Forelimb muscle (tissue), 1 donor: ENCODE measurements around the gene LPP. TPM values are rescaled to one million over a fixed set of nuclear protein-coding genes. Genes with fewer than 3 reads are reported as not detected.
"Not testable (repeated sequence)": the region's sequence is repeated elsewhere in the genome, so short reads cannot be mapped to it uniquely, and the experiment has no call there.

Source experiments
- DNase-seq: peaks from one replicate; pipeline ENCODE4 v3.0.0-alpha.2; 2013; ENCODE audit warnings: low read depth
- polyA plus RNA-seq: library from polyadenylated mRNA; unstranded; fragments of 120-200 nt; gene quantifications from one replicate; pipeline ENCODE4 v1.2.1, GENCODE V29; 2013; ENCODE audit not compliant: insufficient read length

LPP gene
- polyA plus RNA-seq, 1 donor: 12.4 TPM

DNA sequence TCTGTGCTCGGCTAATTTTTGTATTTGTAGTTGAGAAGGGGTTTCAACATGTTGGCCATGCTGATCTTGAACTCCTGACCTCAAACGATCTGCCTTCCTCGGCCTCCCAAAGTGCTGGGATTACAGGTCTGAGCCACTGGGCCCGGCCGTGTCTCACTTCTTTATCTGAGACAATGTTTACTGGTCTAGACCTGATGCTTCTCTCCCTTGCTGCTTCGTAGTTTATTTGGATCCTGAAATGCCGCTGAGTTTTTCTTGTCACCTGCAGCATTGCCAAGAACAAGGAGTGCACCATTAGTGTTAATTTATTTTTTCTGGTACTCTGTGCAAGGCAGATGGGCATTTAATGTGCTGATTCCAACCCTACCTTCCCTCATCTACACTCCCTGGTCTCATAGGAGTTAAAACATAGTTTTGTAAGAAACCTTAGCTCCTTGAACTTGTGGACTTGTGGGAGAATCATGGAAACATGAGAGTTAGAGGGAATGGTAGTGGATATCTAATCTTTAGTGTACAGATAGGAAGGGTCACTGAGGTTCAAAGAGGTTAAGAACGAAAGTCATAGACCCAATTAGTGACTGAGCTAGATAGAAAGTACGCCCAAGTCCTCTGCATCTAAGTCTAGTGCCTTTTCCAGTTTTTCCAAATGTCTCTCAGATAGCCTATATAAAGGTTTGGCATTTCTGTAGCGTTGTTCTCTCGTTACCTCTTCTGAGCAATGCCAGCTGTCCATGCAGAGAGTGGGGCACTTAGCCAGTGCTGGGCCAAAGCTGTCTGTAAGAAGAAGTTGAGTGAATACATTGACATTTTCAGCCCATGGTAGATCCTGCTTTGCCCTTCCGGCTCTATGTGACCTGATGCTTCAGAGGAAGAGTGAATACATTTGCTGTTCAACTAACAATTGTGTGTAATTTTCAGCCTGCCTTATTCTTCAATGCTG, 244.1 kb downstream of the LPP start:
- DNase-seq: no peak

DNA sequence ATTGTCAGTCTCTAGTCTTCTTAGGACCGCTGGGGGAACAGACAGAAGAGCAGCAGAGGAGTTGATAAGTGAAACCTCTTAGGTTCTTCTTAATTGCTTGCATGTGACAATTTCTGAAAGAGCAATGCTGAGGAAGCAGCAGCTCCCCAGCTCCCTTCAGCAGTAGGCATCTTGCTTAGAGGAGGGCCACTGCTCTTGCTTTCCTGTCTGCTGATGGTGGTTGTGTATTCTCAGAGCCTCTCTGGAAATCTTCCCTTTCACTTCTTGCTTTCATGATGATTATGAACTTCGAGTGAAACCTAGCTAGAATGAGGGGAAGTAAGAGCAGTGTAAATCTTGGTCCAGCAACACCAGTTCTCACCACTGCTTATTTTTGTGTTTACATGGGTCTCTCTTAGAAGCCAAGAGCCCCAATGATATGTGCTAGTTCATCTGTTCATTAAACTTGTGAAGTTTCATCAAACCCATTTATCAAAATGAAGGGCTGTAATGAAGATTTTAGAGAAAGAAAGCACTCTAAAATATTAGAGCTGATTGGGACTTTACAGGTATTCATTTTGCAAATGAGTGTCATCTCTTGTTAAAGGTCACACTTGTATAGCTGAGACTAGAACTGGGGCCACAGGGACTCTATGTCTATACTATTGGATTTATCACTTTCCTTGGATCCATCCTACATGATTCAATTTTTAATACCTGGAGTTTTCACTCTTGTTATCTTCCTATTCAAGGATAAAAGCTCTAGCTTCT, 246.7 kb downstream of the LPP start:
- DNase-seq: no peak

DNA sequence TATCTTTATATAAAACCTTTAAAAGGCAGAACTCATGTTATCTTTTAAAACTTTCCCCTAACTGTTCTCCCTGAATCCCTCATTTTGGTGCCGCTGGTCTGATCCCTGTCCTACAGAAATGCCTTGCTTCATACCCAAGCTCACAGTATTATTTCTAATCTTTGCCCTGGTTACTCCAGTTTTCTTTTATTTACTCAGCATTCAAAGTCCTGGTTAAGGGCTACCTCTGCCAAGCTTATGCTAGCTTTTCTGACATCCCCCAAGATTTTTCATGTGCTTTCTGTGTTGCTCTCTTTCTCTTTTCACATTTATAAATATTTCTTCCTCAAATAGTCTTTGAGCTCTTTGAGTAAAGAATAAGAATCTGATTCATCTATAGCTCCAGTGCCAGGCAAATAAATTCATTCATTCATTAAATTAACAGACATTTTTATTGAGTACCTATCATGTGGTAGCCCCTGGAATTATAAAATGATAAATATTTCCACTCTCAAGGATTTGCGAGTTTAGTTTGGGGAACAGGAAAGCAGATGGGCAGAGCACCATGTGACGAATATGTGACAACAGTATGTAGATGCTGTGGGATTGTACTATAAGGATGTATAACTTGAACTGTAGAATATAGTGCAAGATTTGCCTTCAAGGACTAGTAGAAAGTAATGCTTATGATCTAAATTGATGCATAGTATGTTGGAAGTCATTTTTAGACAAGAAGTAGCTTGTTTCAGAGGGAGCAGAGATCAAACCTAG, 247.5 kb downstream of the LPP start:
- DNase-seq: no peak

DNA sequence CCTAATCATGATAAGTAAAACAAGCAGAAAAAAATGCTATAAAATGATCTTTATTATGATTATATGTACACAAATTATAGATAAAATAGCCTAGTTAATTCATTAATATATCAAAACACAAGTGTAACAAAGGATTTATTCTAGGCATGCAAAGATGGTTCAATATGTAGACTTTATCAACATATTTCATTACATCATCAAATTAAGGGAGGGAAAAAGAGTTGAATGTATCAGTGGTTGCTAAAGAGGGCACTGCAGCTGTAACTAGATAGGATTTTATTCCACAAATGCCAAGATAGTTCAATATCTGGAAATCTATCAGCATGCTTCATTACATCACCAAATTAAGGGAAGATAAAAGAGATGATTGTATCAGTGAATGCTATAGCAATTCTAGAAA, 248.3 kb downstream of the LPP start:
- no peak for DNase-seq

DNA sequence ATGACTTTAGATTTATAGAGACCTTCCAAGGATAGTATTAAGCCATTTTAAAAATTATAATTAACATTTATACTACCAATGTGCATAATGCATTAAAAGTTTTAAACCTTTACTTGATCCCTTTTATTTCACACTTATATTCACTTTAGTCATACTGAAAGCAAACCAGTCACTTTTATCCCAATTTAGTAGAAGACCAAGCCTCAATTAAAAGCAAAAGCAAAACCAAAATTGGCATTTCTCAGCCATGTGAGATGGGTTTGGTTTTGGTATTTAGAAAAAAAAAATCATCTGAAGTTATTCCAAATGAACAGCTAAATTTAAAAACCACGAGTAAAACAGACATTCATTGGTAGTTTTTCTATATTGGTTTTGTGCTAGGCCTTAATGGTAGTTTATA, 249.4 kb downstream of the LPP start:
- DNase-seq: no peak

DNA sequence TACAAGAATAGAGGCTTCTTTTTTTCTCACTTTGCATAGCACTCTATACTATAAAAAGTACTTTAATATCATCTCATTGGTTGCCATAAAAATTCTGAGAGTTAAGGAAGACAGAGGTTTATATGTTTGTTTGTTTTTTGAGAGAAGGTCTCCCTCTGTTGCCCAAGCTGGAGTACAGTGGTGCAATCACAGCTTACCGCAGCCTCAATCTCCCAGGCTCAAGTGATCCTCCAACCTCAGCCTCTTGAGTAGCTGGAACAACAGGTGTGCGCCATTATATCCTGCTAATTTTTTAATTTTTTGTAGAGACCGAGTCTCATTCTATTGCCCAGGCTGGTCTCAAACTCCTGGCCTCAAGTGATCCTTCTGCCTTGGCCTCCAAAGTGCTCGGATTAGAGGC, 250.2 kb downstream of the LPP start:
- no peak for DNase-seq

DNA sequence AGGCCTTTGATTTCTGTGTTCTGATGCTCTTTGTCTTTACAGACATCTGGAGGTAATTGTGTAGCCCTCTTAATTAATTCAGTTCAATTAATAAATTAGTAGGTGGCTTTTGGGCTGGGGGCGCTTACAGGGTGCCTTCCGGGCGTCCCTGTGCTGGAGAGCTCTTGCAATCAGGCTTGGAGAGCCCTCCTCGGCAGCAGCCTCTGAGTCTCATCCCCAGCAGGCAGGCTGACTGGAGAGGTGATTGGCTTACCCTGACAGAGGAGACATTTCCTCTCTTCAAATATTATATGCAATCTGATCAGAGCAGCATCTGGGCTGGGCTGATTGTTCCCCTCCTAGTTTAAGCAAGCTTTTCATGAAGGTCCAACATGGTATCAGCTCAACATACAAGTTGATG, 250.7 kb downstream of the LPP start:
- DNase-seq: no peak

DNA sequence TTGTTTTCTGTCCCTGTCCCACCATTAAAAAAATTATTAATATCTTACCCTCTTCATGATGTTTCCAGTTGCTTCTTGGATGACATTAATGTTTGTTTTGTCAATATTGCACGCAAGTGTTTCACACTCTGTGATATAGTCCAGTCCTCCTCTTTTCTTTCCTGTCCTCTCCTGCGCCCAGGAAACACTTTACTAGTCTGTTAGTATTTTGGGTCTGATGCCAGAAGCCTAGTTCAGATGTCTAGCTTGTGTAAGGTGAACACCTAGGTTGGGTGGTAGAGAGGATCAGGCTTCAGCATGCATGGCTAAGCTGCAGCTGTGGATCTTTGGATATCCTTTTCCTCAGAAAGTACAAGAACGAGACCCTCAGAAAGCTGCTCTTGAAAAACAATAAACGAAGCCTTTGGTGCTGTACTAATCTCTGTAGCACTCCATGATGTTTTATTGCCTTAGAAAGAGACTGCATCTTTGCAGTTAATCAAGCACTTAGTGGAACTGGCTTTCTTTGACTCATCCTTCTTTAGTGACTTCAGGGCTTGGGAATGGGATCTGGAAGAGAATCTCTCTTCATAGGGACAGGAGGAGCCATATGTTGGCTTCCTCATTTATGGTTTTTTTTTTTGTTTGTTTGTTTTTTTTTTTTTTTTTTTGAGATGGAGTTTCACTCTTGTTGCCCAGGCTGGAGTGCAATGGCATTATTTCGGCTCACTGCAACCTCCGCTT, 253.4 kb downstream of the LPP start:
- DNase-seq: no peak

DNA sequence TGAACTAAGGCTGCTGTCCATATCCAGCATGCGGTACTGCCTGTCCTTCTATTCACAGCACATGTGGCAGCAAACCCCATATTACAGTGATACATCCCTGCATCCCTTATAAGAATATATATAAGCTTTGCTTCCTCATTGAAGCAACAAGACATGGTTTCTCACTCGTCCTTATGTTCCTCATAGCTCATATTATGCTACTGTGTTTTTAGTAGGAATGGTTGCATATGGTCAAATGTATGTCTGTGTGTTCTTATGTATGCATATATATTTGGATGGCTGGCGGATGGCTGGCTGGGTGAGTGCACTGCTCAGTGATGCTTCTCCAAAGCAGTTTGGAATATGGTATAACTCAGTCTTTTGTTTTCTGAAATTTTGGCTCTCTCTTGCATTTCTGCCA, 254.9 kb downstream of the LPP start:
- no peak for DNase-seq

DNA sequence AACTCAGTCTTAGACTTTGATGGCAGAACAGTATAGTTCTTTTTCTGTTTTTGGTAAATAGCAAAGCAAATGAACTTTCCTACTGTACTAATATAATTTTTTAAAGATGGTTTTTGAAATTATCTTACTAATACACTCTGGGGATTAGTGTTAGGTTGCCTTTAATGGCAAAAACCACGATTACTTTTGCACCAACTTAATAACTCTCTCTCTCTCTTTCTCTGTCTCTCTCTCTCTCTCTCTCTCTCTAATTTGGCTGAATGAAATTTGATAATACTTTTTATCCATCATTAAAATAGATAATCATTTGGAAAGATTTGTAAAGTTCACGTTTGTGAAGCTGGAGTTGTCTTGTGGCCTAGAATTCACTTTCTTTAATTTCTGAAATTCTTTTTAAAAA, 257.8 kb downstream of the LPP start:
- no peak for DNase-seq

DNA sequence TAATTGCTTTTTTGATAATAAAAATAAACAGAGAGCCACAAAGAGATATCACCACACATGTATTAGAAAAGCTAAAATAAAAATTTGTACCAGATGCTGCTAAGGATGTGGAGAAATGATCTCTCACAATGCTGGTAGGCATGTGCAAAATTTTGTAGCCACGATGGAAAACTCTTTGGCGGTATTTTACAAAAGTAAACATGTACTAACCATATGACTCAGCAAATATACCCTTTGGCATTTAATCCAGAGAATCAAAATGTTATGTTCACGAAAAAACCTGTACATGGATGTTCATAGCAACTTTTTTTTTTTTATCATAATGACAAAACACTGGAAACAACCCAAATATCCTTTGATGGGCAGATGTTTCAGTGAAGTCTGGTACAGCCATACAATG, 261.2 kb downstream of the LPP start:
- DNase-seq: no peak

DNA sequence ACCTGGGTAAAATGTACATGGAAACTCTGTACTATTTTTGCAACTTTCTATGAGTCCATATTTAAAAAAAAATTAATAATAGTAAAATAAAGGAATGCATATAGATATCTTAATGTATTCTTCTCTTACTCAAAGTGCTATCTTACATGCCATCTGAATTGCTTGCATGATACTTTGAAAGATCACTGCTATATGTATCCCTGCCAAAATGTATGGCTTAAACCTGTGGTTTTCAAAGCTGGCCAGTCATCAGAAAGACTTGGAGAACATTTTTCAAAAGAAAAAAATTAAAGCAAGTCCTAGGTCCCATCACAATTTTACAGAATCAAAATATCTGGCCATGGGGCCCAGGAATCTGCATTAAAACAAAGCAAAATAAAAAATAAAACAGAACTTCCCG, 262.1 kb downstream of the LPP start:
- no peak for DNase-seq

DNA sequence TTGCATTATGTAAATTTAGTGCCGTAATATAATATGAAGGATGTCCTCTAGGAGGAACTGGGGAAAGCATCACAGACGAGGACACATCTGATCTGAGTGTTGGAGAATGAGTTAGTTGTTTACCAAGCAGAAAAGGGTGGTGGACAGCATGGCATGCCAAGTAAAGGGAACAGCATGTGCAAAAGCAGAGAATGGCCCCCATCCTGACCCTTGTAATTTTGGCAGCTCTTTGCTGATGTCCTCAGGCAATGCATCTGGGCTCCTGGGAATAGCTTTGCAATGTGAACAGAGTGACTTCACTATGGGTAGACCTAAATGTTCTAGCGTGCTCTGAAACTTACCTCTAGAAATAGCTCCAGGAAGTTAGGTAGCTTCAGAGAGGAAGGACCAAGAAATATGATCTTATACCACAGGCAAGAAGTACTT, 263.3 kb downstream of the LPP start:
- no peak for DNase-seq

DNA sequence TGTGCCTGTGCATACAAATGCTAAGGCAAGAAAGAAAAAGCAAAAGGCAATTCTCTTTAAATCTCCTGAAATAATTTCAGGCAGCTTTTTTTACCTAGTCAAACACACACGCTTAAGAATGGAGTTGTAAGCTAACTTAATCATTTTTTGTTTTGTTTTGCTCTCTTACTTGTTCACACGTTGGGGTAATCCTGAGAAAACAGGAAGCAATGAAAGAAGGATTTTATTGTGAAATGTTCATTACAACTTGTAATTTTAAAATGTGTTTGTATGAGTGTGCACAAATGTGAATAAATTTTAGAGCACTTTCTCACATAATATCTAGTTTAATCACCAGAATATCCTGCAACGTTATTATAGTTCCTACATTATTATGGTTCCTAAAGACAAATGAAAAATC, 263.8 kb downstream of the LPP start:
- no peak for DNase-seq

DNA sequence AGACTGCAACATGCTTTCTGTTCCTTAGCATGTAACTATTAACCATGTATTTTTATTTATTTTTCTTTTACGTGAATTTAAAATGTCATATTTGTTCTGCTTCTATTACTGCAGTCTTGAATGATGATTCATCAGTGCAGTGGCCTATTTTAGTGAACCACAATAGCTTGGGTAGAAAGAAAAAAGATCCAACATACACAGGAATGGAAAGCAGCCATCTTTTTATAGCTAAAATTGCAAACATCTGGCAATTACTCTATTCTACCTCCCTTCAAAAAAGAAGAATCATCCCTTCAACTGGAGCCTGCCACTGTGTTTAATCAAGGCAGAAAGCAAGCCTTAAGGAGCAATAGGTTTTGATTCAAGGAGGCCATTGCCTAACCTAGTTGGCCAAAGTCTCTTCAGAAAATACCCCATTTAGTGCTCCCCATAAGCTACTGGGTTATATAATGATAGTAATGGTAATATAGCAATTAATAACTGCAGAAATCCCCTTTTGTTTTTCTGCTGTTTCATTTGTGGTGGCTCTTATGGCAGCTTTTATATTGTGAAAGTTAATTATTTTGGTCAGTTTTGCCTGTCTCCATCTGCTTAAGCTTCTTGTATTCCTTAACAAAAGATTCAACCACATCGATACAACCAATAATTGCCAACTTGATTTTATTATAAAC, 267.3 kb downstream of the LPP start:
- DNase-seq: no peak

DNA sequence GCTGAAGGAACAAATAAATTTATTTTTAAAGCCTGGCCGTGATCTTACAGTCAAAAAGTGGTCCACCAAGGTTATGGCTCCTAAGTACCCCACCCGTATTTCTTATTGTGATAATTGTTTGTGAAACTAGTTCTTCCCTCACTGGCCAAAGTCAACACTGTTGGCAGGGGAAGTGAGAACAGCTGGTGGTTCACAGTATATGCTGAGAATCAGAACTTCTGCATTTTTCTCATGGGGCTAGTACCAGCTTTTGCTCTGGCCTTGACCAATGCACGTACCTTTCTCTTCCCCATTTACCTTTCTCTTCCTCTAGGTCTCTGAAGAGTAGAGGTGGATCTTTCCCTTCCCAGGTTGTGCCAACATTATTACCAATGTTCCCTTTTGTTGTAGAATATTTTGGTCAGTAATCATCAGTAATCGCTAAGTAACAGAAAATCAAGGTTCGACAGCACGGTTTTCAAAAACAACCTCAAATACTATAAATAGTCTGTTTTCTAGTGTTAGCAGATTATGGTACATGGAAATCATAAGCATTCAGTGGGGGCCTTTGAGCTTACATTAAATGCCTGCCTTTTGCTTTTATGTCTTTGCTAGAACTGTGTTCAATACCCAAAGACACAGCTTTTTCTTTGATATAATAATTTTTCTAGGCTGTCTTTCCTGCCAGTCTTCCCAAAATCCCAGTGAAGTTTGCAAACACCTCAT, 268.0 kb downstream of the LPP start:
- no peak for DNase-seq

DNA sequence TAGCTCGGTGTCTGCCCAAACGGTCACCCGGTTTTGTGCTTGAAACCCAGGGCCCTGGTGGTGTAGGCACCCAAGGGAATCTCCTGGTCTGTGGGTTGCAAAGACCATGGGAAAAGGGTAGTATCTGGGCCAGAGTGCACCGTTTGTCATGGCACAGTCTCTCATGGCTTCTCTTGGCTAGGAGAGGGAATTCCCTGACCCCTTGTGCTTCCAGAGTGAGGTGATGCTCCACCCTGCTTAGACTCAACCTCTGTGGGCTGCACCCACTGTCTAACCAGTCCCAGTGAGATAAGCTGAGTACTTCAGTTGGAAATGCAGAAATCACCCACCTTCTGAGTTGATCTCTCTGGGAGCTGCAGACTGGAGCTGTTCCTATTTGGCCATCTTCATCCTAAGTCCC, 274.0 kb downstream of the LPP start:
- DNase-seq: not testable (repeated sequence)

DNA sequence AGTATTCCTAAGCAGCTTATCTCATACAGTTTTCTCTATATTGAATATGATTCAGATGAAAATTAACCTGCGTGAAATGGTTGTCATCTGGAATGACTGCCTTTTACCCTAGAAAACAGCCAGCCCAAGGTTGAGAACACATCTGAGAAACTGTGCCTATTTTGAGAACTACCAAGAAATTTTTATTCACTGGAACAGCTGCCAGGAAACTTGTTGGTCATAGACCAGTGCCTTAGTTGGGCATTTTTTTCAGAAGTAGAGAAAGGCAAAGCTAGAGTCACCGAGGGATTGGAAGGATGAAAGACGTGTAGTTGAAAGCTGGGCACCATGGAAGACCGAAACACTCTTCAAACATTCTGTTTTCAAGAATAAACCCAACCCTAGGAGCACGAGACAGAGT, 277.1 kb downstream of the LPP start:
- no peak for DNase-seq

DNA sequence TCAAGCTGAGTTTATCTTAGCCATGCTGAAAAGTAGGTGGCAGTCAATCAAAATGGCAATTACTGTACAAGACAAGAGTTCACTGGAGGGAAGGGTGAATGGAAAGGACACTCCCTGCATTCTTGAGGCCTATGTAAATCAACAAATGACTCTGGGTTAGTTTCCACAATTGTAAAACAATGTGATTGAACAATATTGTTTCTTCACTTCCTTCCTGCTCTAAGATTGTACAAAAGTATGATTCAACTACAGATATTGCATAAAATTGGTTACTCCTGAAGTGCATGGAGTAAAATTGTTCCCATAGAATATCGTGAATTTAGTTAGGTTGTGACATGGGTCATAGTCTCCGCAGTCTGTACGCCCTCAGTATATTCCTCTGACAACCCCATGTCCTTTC, 277.6 kb downstream of the LPP start:
- no peak for DNase-seq

DNA sequence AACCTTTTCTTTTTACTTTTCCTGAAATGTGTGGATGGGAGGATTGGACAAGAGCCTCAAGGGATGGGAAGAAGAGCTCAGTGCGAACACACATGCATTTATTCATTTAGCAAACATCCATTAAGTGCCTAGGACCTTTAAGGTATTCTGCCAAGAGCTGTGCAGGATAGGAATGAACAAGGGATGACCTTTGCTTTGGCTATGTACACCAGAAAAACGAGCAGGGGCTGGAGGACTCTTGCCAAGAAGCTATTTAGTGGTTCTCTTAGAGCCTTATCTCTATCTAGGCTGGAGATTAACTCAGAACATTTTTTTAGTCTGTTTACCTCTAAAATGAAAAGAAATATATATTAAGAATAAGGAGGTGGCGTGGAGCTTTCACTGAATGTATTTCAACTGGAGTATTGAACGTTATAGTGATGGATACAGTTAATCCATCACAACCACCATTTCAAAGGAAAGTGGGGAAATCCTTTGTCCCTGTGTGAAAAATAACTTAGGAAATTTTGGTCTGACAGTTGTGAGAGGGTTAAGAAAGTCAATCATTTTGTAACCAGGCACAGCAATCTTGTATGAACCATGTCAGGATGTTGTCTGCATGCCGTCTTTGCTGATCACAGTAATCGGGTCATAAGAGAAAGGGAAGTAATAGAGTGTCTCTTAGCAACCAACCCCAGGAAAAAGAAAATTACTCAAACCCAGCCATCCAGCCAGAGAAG, 279.0 kb downstream of the LPP start:
- no peak for DNase-seq
